SK-N-SH treated with all-trans-retinoic acid at 6 μM for 48 hours (cell line): ENCODE data around the gene SEC61B.

Experiments used
- ATAC-seq: fragments of 200-7000 bp; cut with Tn5 transposase; 3 replicates; pipeline ENCODE4 v1.9.1; 2020; ENCODE audit warnings: mild to moderate bottlenecking, moderate library complexity
- ARNTL ChIP-seq: fragments of 450-650 bp; formaldehyde crosslinking; IDR thresholded peaks from 2 replicates; pipeline ENCODE4 v1.5.0; 2020; ENCODE audit warnings: low read depth, mild to moderate bottlenecking, moderate library complexity, borderline replicate concordance
- BACH2 ChIP-seq: fragments of 250-450 bp; sonication (Bioruptor Pico); IDR thresholded peaks from 2 replicates; pipeline ENCODE4 v1.9.0; 2021; ENCODE audit warnings: mild to moderate bottlenecking, borderline replicate concordance
- CSDC2 ChIP-seq: fragments of 250-450 bp; sonication (Bioruptor Pico); IDR thresholded peaks from 2 replicates; pipeline ENCODE4 v1.5.0; 2020; ENCODE audit warnings: mild to moderate bottlenecking, moderate library complexity
- CSRNP3 ChIP-seq: fragments of 250-450 bp; sonication (Bioruptor Pico); IDR thresholded peaks from 2 replicates; pipeline ENCODE4 v1.5.1; 2021; ENCODE audit warnings: mild to moderate bottlenecking, moderate library complexity
- ESRRG ChIP-seq: fragments of 250-450 bp; sonication (Bioruptor Pico); IDR thresholded peaks from 2 replicates; pipeline ENCODE4 v1.6.1; 2021; ENCODE audit warnings: mild to moderate bottlenecking
- GLIS3 ChIP-seq: fragments of 250-450 bp; sonication (Bioruptor Pico); IDR thresholded peaks from 2 replicates; pipeline ENCODE4 v1.5.0; 2020; ENCODE audit warnings: mild to moderate bottlenecking, moderate library complexity
- ISL1 ChIP-seq: fragments of 250-450 bp; sonication (Bioruptor Pico); IDR thresholded peaks from 2 replicates; pipeline ENCODE4 v2.1.2; 2022; ENCODE audit warnings: mild to moderate bottlenecking, moderate library complexity
- POU6F1 ChIP-seq: fragments of 250-450 bp; sonication (Bioruptor Pico); IDR thresholded peaks from 2 replicates; pipeline ENCODE4 v1.8.0; 2021; ENCODE audit warnings: low read depth, mild to moderate bottlenecking, moderate library complexity, borderline replicate concordance
- PPARA ChIP-seq: fragments of 250-450 bp; sonication (Bioruptor Pico); IDR thresholded peaks from 2 replicates; pipeline ENCODE4 v1.5.0; 2020; ENCODE audit warnings: mild to moderate bottlenecking, borderline replicate concordance
- RARB ChIP-seq: fragments of 250-450 bp; sonication (Bioruptor Pico); IDR thresholded peaks from 2 replicates; pipeline ENCODE4 v1.8.0; 2021; ENCODE audit warnings: mild to moderate bottlenecking, moderate library complexity
- SNAI2 ChIP-seq: fragments of 250-450 bp; sonication (Bioruptor Pico); IDR thresholded peaks from 2 replicates; pipeline ENCODE4 v1.5.0; 2020; ENCODE audit warnings: mild to moderate bottlenecking, moderate library complexity
- TCF4 ChIP-seq: fragments of 250-450 bp; sonication (Bioruptor Pico); IDR thresholded peaks from 2 replicates; pipeline ENCODE4 v1.8.0; 2021; ENCODE audit warnings: mild to moderate bottlenecking, moderate library complexity, borderline replicate concordance
- TOX ChIP-seq: fragments of 250-450 bp; sonication (Bioruptor Pico); IDR thresholded peaks from 2 replicates; pipeline ENCODE4 v1.8.0; 2021; ENCODE audit warnings: mild to moderate bottlenecking, moderate library complexity, borderline replicate concordance
- ZFP3 ChIP-seq: fragments of 250-450 bp; sonication (Bioruptor Pico); IDR thresholded peaks from 2 replicates; pipeline ENCODE4 v1.5.0; 2020; ENCODE audit warnings: mild to moderate bottlenecking, moderate library complexity
- ZNF70 ChIP-seq: fragments of 450-650 bp; formaldehyde crosslinking; IDR thresholded peaks from 2 replicates; pipeline ENCODE4 v1.5.0; 2020; ENCODE audit warnings: mild to moderate bottlenecking, moderate library complexity
- ZNF8 ChIP-seq: fragments of 450-650 bp; formaldehyde crosslinking; IDR thresholded peaks from 2 replicates; pipeline ENCODE4 v1.5.0; 2020; ENCODE audit warnings: mild to moderate bottlenecking, moderate library complexity
- TF ChIP-seq, protein P1 (sequence below): fragments of 250-450 bp; sonication (Bioruptor Pico); IDR thresholded peaks from 2 replicates; pipeline ENCODE4 v1.8.0; 2020; ENCODE audit warnings: mild to moderate bottlenecking, moderate library complexity, borderline replicate concordance
- TF ChIP-seq, protein P2 (sequence below): fragments of 250-450 bp; sonication (Bioruptor Pico); IDR thresholded peaks from 2 replicates; pipeline ENCODE4 v1.5.0; 2020; ENCODE audit warnings: mild to moderate bottlenecking, moderate library complexity

SEC61B gene

DNA sequence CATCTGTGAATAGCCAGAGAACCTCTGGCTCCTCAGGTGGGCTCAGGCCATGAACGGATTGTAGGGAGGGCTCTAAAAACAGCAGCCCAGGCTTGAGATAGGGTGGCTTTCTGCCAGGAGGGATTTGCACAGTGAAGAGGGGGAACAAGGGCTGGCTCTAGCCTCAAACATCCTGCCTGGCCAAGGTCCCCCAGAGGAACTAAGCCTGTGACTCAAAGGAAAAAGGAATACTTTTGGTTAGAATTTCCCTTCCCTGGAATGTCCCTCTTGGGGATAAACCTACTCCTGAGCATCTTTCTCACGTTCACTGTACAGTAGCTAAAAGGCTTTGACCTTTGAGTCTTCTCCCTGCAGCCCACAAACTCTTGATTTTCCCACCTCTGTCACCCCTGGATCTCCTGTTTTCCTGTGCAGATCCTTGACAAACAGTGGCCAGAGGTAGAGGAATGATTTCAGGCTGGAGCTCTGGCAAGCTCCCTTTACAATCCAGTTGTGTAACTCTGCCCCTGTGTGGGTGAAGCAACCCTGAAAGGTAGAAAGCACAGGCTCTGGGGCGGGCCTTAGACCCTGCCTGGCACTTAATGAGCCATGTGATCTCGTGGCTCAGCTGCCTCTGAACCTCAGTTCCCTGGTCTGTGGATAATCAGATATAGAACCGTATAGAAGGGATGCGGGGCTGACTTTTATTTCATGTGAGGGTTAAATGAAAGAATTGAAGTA lies 17.4 kb downstream of the SEC61B start (continued):
- TF ChIP-seq, protein P1, sequence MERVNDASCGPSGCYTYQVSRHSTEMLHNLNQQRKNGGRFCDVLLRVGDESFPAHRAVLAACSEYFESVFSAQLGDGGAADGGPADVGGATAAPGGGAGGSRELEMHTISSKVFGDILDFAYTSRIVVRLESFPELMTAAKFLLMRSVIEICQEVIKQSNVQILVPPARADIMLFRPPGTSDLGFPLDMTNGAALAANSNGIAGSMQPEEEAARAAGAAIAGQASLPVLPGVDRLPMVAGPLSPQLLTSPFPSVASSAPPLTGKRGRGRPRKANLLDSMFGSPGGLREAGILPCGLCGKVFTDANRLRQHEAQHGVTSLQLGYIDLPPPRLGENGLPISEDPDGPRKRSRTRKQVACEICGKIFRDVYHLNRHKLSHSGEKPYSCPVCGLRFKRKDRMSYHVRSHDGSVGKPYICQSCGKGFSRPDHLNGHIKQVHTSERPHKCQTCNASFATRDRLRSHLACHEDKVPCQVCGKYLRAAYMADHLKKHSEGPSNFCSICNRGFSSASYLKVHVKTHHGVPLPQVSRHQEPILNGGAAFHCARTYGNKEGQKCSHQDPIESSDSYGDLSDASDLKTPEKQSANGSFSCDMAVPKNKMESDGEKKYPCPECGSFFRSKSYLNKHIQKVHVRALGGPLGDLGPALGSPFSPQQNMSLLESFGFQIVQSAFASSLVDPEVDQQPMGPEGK (CRISPR knock-in tag) = no peak
- no peak for TF ChIP-seq POU6F1 (CRISPR knock-in tag)
- TF ChIP-seq ESRRG = no peak
- TF ChIP-seq PPARA (CRISPR knock-in tag) = no peak
- no peak for TF ChIP-seq ISL1 (CRISPR knock-in tag)
- no peak for TF ChIP-seq ZNF70
- no peak for TF ChIP-seq TCF4 (CRISPR knock-in tag)
- TF ChIP-seq ZFP3 (CRISPR knock-in tag) = no peak

DNA sequence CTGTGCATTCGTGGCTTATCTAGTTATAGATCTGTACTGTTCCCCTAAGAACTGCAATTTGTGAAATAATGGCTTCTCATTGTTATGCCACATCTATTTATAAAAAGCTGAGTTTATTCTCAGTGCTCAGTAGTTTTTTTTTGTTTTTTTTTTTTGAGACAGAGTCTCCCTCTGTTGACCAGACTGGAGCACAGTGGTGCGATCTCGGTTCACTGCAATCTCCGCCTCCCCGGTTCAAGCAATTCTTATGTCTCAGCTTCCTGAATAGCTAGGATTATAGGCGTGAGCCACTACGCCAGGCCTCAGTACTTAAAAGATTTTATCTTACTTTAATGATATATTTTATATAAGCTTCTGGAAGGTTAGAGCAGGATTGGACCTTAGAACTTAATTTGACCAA lies 19.0 kb downstream of the SEC61B start:
- TF ChIP-seq CSDC2 (CRISPR knock-in tag) (no peak), SNAI2 (CRISPR knock-in tag) (no peak), GLIS3 (CRISPR knock-in tag) (no peak), ZFP3 (CRISPR knock-in tag) (no peak), TCF4 (CRISPR knock-in tag) (no peak), TOX (CRISPR knock-in tag) (no peak), RARB (CRISPR knock-in tag) (no peak), ARNTL (no peak), BACH2 (no peak), POU6F1 (CRISPR knock-in tag) (no peak), CSRNP3 (no peak), ZNF8 (CRISPR knock-in tag) (no peak)
- TF ChIP-seq, protein P1 (CRISPR knock-in tag) = no peak
- TF ChIP-seq, protein P2, sequence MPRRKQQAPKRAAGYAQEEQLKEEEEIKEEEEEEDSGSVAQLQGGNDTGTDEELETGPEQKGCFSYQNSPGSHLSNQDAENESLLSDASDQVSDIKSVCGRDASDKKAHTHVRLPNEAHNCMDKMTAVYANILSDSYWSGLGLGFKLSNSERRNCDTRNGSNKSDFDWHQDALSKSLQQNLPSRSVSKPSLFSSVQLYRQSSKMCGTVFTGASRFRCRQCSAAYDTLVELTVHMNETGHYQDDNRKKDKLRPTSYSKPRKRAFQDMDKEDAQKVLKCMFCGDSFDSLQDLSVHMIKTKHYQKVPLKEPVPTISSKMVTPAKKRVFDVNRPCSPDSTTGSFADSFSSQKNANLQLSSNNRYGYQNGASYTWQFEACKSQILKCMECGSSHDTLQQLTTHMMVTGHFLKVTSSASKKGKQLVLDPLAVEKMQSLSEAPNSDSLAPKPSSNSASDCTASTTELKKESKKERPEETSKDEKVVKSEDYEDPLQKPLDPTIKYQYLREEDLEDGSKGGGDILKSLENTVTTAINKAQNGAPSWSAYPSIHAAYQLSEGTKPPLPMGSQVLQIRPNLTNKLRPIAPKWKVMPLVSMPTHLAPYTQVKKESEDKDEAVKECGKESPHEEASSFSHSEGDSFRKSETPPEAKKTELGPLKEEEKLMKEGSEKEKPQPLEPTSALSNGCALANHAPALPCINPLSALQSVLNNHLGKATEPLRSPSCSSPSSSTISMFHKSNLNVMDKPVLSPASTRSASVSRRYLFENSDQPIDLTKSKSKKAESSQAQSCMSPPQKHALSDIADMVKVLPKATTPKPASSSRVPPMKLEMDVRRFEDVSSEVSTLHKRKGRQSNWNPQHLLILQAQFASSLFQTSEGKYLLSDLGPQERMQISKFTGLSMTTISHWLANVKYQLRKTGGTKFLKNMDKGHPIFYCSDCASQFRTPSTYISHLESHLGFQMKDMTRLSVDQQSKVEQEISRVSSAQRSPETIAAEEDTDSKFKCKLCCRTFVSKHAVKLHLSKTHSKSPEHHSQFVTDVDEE (CRISPR knock-in tag) = no peak
- ATAC-seq = no peak
